Measurements from ENCODE around the gene PSENEN.

PSENEN gene

GRCh38 chr19:35730326-35730725 lies 15.1 kb upstream of the PSENEN start:
- TF ChIP-seq SIN3A (IDR thresholded peaks at IDR 0.05; ENCODE audit: borderline replicate concordance, insufficient read depth, low read length): no peak
- TF ChIP-seq TAF1 (IDR thresholded peaks at IDR 0.05; ENCODE audit: borderline replicate concordance, insufficient read depth, low read length): no peak
- no peak for TF ChIP-seq REST (IDR thresholded peaks at IDR 0.05; ENCODE audit: insufficient read depth in 1 of 2, low read depth in 2 of 2, low read length in 2 of 2)
- no peak for TF ChIP-seq FOXP2 (optimal IDR thresholded peaks at IDR 0.05; ENCODE audit: borderline replicate concordance, extremely low read depth, extremely low read length, insufficient read depth)
- no peak for TF ChIP-seq POLR2AphosphoS5 (IDR thresholded peaks at IDR 0.05; ENCODE audit: low read depth, low read length)

- TF ChIP-seq FOXP2 (optimal IDR thresholded peaks at IDR 0.05; ENCODE audit: borderline replicate concordance, extremely low read depth, extremely low read length, insufficient read depth) (no peak), REST (IDR thresholded peaks at IDR 0.05; ENCODE audit: insufficient read depth in 1 of 2, low read depth in 2 of 2, low read length in 2 of 2) (no peak), TAF1 (IDR thresholded peaks at IDR 0.05; ENCODE audit: borderline replicate concordance, insufficient read depth, low read length) (no peak), POLR2AphosphoS5 (IDR thresholded peaks at IDR 0.05; ENCODE audit: low read depth, low read length) (no peak)
Measured at GRCh38 chr19:35731353-35731752, 14.1 kb upstream of the PSENEN start.

- TF ChIP-seq TAF1 (IDR thresholded peaks at IDR 0.05; ENCODE audit: borderline replicate concordance, insufficient read depth, low read length): no peak
- TF ChIP-seq SIN3A (IDR thresholded peaks at IDR 0.05; ENCODE audit: borderline replicate concordance, insufficient read depth, low read length): no peak
- TF ChIP-seq REST (IDR thresholded peaks at IDR 0.05; ENCODE audit: insufficient read depth in 1 of 2, low read depth in 2 of 2, low read length in 2 of 2): no peak
- no peak for TF ChIP-seq POLR2AphosphoS5 (IDR thresholded peaks at IDR 0.05; ENCODE audit: low read depth, low read length)
- TF ChIP-seq FOXP2 (optimal IDR thresholded peaks at IDR 0.05; ENCODE audit: borderline replicate concordance, extremely low read depth, extremely low read length, insufficient read depth): no peak
Measured at GRCh38 chr19:35731779-35732405, 13.6 kb upstream of the PSENEN start.

GRCh38 chr19:35732540-35733179 lies 12.8 kb upstream of the PSENEN start:
- TF ChIP-seq FOXP2 (optimal IDR thresholded peaks at IDR 0.05; ENCODE audit: borderline replicate concordance, extremely low read depth, extremely low read length, insufficient read depth): no peak
- TF ChIP-seq TAF1 (IDR thresholded peaks at IDR 0.05; ENCODE audit: borderline replicate concordance, insufficient read depth, low read length): no peak
- no peak for TF ChIP-seq POLR2AphosphoS5 (IDR thresholded peaks at IDR 0.05; ENCODE audit: low read depth, low read length)

GRCh38 chr19:35733180-35734125 lies 12.0 kb upstream of the PSENEN start:
- no peak for TF ChIP-seq REST (IDR thresholded peaks at IDR 0.05; ENCODE audit: insufficient read depth in 1 of 2, low read depth in 2 of 2, low read length in 2 of 2)
- no peak for TF ChIP-seq TAF1 (IDR thresholded peaks at IDR 0.05; ENCODE audit: borderline replicate concordance, insufficient read depth, low read length)
- TF ChIP-seq FOXP2 (optimal IDR thresholded peaks at IDR 0.05; ENCODE audit: borderline replicate concordance, extremely low read depth, extremely low read length, insufficient read depth): no peak
- TF ChIP-seq SIN3A (IDR thresholded peaks at IDR 0.05; ENCODE audit: borderline replicate concordance, insufficient read depth, low read length): no peak
- TF ChIP-seq POLR2AphosphoS5 (IDR thresholded peaks at IDR 0.05; ENCODE audit: low read depth, low read length): peak; percentile 24; the same call in 1 of the 2 replicates
